Left kidney (tissue), 8 donors: ENCODE data around the gene FGA. TPM values are rescaled to one million over a fixed set of nuclear protein-coding genes. Genes with fewer than 3 reads are reported as not detected.

Source experiments
- DNase-seq: peaks from one replicate; pipeline ENCODE4 v3.0.0-alpha.2; 2013
- long read RNA-seq, 8 donors: transcript quantifications; one replicate each; lab custom pipeline, GENCODE V29; 2026
- polyA plus RNA-seq: library from polyadenylated mRNA; unstranded; fragments of 120-200 nt; gene quantifications from one replicate; pipeline ENCODE4 v1.2.1, GENCODE V29; 2013; ENCODE audit not compliant: insufficient read length

Gene FGA
- polyA plus RNA-seq: 0.12 TPM
- long read RNA-seq, donor 1: 0 reads
- long read RNA-seq, donor 2: 0 reads
- long read RNA-seq, donor 3: 0 reads
- long read RNA-seq, donor 4: 0 reads
- long read RNA-seq, donor 5: 0 reads
- long read RNA-seq, donor 6: 0 reads
- long read RNA-seq, donor 7: 0 reads
- long read RNA-seq, donor 8: 0 reads

DNA sequence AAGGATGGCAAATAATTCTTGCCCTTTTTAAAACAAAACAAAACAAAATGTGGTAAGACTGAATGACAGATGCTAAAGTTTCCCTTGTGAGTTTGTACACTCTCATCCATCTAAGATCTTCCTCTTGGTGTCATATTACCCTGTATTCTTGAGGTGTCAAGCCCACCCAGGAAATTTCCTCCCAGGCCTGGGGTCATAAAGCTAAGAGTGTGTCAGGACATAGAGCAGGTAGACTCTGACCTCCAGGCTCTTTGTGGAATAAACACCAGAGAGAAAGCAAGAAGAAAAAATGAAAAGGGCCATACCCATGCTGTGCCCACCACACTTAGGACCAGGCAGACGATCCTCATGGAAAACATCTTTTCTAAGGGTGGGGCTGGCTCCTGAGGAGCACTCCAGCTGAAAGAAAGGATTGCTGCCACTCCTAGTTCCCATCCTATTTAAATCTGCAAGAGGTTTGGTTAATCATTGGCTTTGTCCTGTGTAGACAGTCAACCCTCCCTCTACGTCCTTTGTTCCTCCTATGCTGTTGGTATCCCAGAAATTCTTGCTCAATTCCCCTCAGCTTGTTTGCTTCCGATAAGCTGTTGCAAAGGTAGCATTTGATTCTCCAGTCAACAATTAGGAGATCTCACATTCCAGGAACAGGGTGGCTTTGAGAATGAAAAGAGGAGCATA, at the start of gene FGA:
Gene FGA (minus strand): TSS at position 414 of the 678 bp plus-strand sequence. CDS start 55 bp downstream, at position 359.
- no peak for DNase-seq

DNA sequence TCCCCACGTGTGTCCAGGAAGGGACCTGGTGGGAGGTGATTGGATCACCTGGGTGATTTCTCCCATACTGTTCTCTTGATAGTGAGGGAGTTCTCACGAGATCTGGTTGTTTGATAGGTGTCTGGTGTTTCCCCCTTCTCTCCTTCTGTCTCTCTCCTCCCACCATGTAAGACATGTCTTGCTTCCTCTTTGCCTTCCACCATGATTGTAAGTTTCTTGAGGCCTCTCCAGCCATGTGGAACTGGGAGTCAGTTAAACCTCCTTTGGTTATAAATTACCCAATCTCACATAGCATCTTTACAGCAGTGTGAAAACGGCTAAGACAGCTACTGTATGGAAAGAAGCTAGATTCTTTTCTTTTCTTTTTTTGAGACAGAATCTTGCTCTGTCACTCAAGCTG, 43.5 kb upstream of the FGA start:
- no peak for DNase-seq

DNA sequence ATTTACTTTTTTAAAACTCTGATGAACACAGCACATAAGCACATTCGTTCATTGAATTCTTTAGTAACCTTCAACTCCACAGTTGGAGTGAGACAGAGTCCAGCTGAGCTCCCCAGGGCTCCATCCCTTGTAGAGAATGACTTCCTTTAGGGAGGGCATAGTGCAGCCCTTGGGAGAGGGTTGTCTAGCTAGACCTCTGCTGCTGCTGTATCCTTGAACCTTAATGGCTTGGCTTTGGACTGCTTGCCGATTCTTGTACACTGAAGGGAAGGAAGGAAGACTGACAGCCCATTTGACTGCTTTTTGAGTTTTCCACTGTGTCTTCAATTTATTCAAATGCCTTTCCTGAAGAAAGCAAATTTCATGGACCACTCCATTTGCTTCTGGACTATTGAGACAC, 41.3 kb upstream of the FGA start:
- no peak for DNase-seq

DNA sequence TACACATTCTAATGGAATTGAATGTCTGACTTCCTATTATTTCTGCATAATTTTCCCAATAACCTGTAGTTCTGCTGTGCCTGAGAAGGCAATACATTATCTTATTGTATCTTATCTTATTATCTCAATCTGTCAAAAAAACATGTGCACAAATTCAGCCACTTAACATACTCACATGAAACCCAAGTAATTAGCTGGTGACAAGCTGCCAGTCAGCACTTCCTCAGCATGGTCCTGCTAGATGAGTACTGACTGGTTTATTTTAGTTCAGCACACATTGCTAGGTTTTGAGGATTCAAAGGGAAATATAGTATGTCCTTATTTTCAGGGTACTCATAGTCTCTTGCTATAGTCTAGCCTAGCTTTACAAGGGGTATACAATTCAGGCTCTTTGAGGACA, 39.8 kb upstream of the FGA start:
- no peak for DNase-seq

DNA sequence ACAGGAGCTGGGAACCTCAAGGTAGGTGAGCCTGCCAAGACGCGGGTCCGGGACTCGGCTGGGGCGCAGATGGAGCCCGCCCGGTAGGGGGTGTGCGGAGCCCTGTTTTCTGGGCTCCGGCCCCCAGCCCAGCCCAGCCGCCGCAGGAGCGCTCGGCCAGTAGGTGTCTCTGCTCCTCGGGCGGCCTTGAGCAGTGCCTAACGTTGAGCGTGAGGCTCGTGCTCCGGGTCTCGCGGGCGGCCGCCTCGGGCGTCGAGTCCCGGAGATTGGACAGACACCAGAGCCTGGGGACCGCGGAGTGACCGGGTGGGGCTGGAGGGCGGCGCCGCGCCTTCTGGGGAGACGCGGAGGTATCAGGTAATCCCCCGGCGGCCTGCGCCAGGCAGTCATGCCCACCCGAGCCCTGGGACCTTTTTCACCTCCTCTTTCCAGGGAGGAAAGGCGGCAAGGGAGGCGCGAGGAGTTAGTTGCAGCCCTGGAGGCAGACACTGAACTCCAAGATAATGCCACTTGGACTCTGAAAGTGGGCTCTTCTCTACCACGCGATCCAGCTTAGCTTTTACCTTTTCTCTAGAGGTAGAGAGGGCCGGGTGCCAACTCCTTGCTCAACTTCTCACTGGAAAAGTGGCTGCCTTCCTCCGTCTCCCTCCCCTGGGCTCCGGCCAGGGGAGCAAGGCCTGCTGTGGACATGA, 36.4 kb upstream of the FGA start:
- DNase-seq: peak; percentile 63

DNA sequence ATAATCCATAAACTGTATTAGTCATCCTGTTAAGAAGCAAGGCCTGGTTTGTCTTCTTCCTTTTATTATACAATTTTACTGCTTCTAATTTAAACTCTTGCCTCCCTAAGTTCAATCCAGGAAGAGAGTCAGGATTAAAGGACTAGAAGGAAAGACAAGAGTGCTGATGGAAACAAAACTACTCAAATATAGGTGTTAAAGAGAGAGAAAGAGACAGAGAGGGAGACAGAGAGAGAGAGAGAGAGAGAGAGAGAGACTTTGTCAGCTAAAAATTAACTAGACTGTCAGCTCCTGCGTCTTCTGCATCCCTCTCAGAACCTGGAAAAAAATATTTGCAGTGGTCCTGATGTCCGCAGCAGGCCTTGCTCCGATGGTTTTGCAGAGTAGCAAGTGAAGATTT, 35.4 kb upstream of the FGA start:
- DNase-seq: no peak

DNA sequence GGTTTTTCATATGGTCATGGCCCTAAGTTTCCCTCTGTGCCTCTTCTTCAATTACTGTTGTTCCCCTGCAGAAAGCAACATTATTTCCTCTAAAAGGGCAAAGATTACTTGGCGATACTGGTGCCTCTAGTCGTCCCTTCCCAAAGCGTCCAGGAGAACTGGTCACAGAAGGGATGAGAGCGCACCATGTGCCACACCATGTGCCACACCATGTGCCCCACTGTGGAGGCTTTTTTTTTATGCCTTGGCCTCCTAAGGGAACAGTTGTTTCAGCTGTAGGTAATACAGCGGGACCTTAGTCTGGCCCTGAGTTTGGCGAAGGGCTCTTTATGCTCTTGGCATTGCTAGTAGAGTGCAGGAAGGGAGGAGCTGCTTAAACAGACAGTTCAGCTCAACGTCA, 33.5 kb upstream of the FGA start:
- no peak for DNase-seq

DNA sequence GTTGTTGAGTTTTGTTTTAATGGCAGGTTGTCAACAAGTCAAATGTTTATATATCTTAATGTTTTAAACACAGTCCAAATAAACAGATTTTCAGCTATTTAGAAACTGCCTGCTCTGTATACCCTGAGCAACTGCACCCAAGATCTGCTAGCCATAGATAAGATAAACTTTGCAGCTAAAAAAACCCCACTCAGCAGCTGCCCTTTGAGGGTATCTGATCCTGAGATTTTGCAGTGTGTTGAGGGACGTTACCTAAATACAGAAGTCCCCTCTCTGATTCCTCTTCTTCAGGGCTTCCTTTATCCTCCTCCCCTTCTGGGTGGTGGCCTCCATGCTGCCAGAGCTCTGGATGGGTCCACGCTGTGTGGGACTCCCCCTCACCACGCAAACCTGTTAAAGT, 32.9 kb upstream of the FGA start:
- DNase-seq: no peak

DNA sequence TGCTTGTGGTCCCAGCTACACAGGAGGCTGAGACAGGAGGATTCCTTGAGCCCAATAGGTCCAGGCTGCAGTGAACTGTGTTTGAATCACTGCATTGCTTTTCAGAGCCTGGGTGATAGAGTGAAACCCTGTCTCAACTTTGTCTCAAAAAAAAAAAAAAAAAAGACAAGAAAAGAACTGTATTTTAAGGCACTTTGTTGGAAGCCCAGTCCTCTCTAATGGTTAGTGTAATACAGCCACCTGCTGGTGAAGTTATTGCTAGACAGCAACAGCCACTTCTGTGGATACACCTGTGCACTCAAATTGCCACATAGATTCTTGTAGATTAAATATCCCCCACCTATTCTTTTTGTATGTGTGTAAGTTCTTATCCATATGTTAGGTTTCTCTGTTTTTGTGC, 32.1 kb upstream of the FGA start:
- DNase-seq: peak; percentile 44

DNA sequence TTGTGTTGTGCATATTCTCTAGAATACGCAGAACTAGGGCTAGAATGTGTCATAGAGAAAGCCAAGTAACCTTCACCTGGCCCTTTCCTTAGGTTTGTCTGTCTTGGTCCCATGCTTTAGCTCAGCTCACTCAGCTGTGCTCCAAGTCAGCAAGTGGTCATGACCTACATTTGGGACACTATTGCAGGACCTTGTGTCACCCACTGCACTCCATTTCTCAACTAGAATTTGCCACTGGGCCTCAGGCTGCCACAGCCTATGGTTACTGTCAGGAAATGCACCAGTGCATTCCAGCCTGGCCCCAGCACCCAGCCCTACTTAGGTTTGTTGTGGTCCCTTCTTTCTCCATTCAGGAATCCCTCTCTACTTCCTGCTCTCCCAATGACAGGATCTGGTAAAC, 29.6 kb upstream of the FGA start:
- DNase-seq: no peak

DNA sequence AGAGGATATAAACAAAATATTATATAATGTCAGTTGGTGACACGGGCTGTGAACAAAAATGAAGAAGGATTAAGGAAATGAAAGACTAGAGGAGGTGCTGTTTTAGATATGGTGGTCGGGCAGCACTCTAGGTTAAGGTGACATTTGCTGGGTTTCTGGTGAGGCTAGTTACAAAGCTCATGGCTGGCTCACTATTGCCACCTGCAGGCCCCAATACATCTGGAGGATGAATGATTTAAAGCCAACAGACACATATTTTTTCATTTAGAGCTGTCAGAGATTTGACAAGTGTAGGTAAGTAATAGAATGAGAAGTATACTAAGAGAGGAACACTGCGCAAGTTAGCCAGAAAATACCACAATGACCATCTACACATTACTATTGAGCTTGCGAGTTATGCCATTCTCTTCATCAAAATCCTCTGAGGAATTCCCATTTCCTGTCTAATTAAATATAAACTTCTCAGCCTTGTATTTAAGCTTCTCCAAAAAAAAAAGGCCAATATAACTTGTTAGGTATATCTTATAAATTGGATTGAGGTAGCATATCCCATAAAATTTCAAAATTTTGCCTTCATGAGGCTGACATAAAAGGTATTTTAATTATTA, 28.3 kb upstream of the FGA start:
- DNase-seq: no peak

DNA sequence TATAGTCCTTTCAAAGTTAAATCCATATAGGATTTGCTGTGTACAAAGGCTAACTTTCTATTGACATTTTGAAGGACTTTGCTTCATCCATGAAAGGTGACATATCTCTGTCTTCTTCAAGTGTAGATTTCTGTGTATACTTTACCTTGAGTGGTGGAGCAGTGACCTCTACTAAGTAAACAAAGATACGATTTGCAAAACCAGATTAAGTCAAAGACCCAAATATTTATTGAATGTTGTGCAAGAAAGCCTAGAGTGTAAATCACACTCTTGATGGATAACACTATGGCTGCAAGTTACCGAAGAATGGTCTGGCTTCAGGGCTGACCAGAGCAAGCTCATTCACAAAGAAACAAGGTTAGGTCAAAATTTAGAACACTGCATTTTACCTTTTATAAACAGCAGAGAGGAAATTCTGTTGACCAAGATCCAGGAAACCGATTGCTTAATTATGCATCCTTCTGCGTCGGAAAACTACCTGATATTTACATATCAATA, 27.3 kb upstream of the FGA start:
- no peak for DNase-seq

DNA sequence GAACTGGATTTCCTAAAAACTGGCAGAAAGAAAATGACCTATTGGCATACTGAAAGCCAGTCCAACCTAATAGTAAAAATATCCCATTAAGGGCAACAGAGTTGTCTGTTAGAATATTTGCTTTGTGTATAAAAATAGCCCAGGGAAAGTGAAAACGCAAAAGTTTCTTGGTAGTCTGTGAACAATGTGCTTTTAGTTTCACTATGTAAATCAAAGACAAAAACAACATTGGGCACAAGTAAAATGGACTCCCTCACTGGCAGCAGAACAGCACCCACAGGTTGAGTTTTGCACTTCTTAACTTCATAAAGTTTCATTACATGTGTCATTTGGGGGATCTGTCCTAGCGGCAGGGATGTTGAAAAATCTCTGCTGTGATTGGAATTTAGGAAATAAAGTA, 26.2 kb upstream of the FGA start:
- no peak for DNase-seq

DNA sequence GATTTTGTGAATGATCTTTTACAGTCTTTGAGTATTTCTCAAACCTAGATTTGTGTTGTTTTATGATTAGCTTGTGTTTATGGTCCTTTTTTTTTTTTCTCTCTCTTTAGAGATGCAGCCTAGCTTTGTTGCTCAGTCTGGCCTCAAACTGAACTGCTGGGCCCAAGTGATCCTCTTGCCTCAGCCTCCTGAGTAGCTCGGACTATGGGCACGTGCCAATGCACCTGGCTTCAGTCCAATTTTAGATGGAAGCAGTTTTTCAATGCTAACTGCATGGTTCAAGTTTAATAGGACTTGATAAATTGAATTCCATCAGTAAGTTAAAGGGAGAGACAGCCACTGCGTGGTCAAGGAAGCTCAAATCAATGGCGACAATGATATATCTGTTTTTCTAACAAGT, 25.7 kb upstream of the FGA start:
- DNase-seq: no peak

DNA sequence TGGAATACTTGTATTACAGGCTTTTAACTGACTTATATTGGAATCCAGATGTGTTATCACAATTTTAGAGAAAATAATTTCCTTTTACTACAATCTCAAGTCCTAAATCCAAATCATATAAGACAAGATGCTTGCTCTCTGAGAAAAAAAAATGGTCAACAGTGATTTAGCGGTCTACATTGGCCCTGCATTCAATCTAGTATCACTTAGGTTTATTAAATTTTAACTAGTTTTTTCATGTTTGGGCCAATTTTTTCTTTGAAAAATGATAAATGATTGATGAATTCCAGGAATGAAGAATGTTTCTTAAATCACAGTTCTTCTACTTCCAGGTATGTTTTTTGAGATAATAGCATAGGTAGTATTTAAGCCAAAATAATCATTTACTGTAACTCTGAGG, 24.7 kb upstream of the FGA start:
- DNase-seq: no peak

DNA sequence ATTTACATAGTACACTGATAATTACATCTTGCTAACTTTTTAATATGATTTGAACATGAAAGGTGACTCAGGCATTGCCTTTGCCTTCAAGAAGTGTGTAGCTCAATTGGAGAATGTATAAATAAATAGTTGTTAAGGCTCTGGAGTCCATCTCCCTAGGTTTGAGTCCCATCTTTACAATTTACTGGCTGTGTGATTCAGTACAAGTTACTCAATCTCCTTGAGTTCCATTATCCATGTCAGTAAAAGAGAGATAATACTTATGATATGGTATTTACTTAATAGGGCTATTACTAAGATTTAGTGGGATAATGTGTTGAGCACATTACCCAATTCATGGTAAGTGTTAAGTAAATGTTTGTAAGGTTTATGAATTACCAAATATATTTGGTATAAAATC, 23.8 kb upstream of the FGA start:
- DNase-seq: no peak

DNA sequence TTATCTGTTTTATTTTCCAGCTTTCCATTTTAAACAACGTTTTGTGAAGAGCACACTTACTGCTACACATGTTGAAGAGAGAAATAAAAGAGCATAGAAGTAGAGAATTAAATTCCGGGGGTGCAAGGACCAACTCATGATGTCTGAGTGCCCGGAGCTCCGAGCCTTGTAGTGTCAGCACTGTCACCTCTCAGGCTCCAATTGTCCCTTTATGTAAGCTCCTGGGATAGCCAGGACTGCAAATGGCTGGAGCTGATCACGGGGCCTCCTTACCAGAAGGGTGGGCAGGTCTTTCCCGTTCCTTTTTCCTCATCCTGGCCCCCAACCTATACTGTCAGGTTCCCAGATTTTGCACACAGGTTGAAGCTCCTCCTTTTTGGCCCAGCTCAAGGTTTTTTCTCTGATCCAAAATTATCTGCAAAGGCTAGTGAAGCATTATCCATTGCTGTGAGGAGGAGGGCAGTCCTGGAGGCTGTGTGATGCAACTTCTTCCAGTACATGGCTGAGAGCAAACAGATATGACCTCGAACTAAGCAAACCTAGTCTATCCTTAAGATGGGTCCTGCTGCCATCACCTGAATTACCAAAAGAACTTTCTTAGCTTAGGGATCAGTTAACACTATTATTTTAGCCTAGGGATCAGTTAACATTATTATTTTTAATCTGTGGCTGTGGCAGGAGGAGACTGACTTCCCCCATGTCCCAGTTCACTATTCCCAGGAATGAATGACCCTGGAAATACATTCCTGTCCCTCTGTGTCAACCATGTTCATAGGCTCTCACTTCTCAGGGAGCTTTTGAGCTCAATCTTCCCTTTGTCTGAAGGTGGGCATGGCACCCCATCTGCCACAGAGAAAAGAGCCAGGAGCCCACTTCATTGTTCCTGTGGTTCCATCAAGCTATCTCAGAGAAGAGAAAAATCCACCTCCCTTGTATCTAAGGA, 22.2 kb upstream of the FGA start, which contains the start of gene FGG:
Gene FGG (minus strand): TSS at position 185 of the 943 bp plus-strand sequence. CDS start 47 bp downstream, at position 138.
- DNase-seq: no peak

DNA sequence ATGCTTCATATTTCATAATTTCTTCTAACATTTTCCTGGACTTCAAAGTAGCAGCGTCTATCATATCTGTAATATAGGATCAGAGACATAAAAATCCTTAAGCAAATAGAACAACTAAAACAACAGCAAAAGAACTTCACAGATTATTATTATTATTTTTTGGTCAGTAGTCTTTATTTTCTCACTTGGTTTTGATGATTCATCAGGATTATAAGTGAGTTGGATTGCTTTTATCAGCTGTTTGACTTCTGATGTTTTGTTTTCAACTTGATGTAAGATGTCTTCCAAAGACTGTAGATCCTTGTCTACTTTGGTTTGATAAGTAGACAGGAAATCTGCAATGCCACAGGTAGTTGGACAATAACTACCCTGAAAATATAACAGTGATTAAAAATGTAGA, 21.3 kb upstream of the FGA start:
- DNase-seq: no peak

DNA sequence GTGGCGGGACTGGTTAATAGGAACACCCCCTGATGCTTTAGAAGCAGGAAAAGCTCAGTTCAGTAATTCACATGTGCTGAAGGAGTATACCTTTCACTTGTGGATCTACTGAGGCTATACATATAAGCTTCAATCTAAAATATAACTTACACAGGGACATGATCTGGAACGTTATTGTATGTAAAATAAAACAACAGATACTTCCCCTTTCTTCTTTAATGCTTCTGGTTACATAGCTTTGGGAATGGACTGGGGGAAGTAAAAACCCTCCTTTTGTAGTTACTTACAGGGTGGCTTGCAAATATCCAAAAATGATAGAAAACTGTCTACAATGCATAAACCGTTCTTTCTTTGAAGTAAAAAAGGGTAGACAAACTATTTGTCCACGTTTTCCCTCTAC, 20.0 kb upstream of the FGA start:
- no peak for DNase-seq

DNA sequence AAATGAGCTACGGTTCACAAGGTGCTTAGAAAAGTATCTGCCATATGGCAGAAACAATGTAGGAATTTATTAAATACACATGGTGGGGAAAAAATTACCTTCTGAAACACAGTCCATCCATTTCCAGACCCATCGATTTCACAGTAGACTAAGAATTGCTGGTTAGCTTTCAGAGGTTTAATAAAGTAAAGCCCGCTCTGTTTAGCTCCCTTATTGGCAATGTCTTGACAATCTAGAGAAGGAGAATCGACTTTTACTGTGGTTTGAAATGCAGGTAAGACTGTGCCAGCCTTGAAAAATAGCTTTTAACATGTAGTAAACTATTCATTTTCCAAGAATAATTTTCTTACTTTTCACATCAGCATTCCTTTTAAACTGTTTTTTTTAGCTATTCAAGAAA, 19.0 kb upstream of the FGA start:
- DNase-seq: no peak

DNA sequence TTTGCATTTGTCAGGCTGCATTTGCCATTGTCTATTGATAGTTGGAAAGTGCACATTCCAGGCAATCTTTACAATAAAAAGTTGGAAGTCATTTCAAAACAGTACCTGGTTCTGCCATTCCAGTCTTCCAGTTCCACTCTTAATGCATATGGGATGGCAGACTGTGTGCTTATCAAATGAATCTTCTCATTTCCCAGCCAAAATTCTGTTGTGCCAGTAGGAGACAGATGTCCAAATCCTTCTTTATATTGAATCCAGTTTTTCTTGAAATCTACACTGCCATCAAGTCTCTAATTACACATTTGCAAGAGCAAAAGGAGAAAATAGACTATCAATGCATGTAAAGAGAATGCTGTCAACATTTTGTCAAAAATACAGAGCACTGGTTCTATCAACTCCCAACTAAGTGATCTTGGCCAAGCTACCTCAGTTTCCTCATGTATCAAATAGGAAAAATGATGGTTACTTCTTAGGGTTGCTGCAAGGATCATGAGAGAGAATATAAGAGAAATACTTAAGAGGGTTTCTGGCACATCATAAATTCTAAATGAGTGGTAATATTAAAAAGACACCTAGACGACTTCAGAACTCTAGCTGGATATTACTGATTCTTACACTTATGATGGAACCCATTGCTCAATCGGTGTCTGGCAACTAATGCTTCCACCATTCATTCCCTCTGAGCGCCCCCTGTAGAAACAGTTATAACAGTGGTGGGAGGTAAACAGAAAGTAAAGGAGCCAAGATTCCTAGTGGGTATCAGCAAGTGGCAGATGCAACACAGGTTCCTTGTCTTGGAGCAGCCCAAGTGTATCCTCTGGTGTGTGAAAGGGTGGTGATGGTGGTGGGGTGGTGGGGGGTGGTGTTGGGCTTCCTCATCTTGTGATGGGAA, 18.1 kb upstream of the FGA start:
- no peak for DNase-seq
